Mesenchymal stem cell (in vitro differentiated cells and primary cell): ENCODE data around the gene KATNB1.
A peak's percentile ranks its signal among the peaks of the same experiment; 100 is the strongest.

Experiments
- DNase-seq: peaks from one replicate; pipeline ENCODE4 v3.0.0-alpha.2; 2013
- H2AFZ ChIP-seq: one replicate; pipeline ENCODE4 v1.6.1; 2013; ENCODE audit warnings: low read depth, mild to moderate bottlenecking, control low read depth, inconsistent platforms, low read length, moderate library complexity
- H2AK5ac ChIP-seq: 2 replicates; pipeline ENCODE4 v1.6.1; 2013; ENCODE audit warnings: low read length, moderate library complexity, mild to moderate bottlenecking, inconsistent platforms; ENCODE audit not compliant: severe bottlenecking
- H2BK120ac ChIP-seq: one replicate; pipeline ENCODE4 v1.6.1; 2013; ENCODE audit warnings: low read depth, mild to moderate bottlenecking, inconsistent platforms, low read length, moderate library complexity
- H2BK12ac ChIP-seq, 2 experiments: one replicate each; pipeline ENCODE4 v1.6.1; 2013; ENCODE audit warnings: inconsistent platforms in 2 of 2, low read length in 2 of 2, mild to moderate bottlenecking in 2 of 2, moderate library complexity in 2 of 2, control low read depth in 1 of 2
- H2BK15ac ChIP-seq: one replicate; pipeline ENCODE4 v1.6.1; 2013; ENCODE audit warnings: mild to moderate bottlenecking, low read depth, inconsistent platforms; ENCODE audit not compliant: poor library complexity, severe bottlenecking
- H2BK5ac ChIP-seq: 2 replicates; pipeline ENCODE4 v1.6.1; 2013; ENCODE audit warnings: low read depth, mild to moderate bottlenecking, low read length, control low read depth, inconsistent platforms; ENCODE audit not compliant: poor library complexity, severe bottlenecking
- H3K14ac ChIP-seq, 2 experiments: one replicate each; pipeline ENCODE4 v1.6.1; 2013; ENCODE audit warnings: inconsistent platforms in 2 of 2, low read length in 2 of 2, control low read depth in 1 of 2, mild to moderate bottlenecking in 1 of 2, moderate library complexity in 1 of 2
- H3K18ac ChIP-seq, 2 experiments: one replicate each; pipeline ENCODE4 v1.6.1; 2013; ENCODE audit warnings: inconsistent platforms in 2 of 2, low read length in 2 of 2, control low read depth in 1 of 2, low read depth in 1 of 2, mild to moderate bottlenecking in 1 of 2
- H3K23ac ChIP-seq, 2 experiments: one replicate each; pipeline ENCODE4 v1.6.1; 2013; ENCODE audit warnings: inconsistent platforms in 2 of 2, low read length in 2 of 2, mild to moderate bottlenecking in 2 of 2, moderate library complexity in 2 of 2, control low read depth in 1 of 2
- H3K27ac ChIP-seq: 2 replicates; pipeline ENCODE4 v1.5.1; 2013; ENCODE audit warnings: mild to moderate bottlenecking, moderate library complexity, low read length, control low read depth, inconsistent platforms; ENCODE audit not compliant: poor library complexity, severe bottlenecking
- H3K27me3 ChIP-seq, 2 experiments: 2 replicates each; pipeline versions ENCODE4 v1.6.1 to v1.7.0; 2013; ENCODE audit warnings: low read length in 2 of 2, mild to moderate bottlenecking in 2 of 2, moderate library complexity in 2 of 2, control low read depth in 1 of 2, inconsistent platforms in 1 of 2; ENCODE audit not compliant: control insufficient read depth in 1 of 2, insufficient read depth in 1 of 2
- H3K36me3 ChIP-seq, 2 experiments: 2 replicates each; pipeline versions ENCODE4 v1.6.1 to v1.7.0; 2013; ENCODE audit warnings: low read length in 2 of 2, control low read depth in 1 of 2, inconsistent platforms in 1 of 2, low read depth in 1 of 2, mild to moderate bottlenecking in 1 of 2; ENCODE audit not compliant: insufficient read depth in 2 of 2, control insufficient read depth in 1 of 2
- H3K4ac ChIP-seq, 2 experiments: one replicate each; pipeline ENCODE4 v1.6.1; 2013; ENCODE audit warnings: inconsistent platforms in 2 of 2, low read length in 2 of 2, mild to moderate bottlenecking in 2 of 2, moderate library complexity in 2 of 2, control low read depth in 1 of 2, low read depth in 1 of 2
- H3K4me1 ChIP-seq: 2 replicates; pipeline ENCODE4 v1.6.1; 2013; ENCODE audit warnings: low read depth, low read length, control low read depth; ENCODE audit not compliant: control insufficient read depth, insufficient read depth
- H3K4me2 ChIP-seq: 2 replicates; pipeline ENCODE4 v1.6.1; 2013; ENCODE audit warnings: low read length, mild to moderate bottlenecking, inconsistent platforms; ENCODE audit not compliant: poor library complexity, severe bottlenecking
- H3K4me3 ChIP-seq, 2 experiments: 2 replicates each; pipeline versions ENCODE4 v1.5.1 to v1.7.0; 2013; ENCODE audit warnings: low read length in 2 of 2, mild to moderate bottlenecking in 2 of 2, control low read depth in 1 of 2, low read depth in 1 of 2; ENCODE audit not compliant: insufficient read depth in 1 of 2
- H3K79me1 ChIP-seq: replicated peaks from 2 replicates; pipeline ENCODE4 v1.6.1; 2013; ENCODE audit warnings: mild to moderate bottlenecking, control low read depth, low read length, inconsistent platforms; ENCODE audit not compliant: poor library complexity, severe bottlenecking
- H3K9ac ChIP-seq: 2 replicates; pipeline ENCODE4 v1.7.0; 2013; ENCODE audit warnings: mild to moderate bottlenecking, low read length, moderate library complexity
- H3K9me3 ChIP-seq: 2 replicates; pipeline ENCODE4 v1.7.0; 2013; ENCODE audit warnings: mild to moderate bottlenecking, low read length; ENCODE audit not compliant: control insufficient read depth
- H4K8ac ChIP-seq: one replicate; pipeline ENCODE4 v1.6.1; 2013; ENCODE audit warnings: inconsistent platforms, mild to moderate bottlenecking, low read length, moderate library complexity
- H4K91ac ChIP-seq: one replicate; pipeline ENCODE4 v1.6.1; 2013; ENCODE audit warnings: mild to moderate bottlenecking, low read length, inconsistent platforms
- WGBS: methylation state at CpG from one replicate; pipeline ENCODE4 v1.1.7; 2013; ENCODE audit warnings: mixed read lengths; 5-methylcytosine and 5-hydroxymethylcytosine counted together

Gene KATNB1

GRCh38 chr16:57763285-57764005, 27.9 kb downstream of the KATNB1 start:
- Histone ChIP-seq H2AK5ac (peak overlapping the region; percentile 18), H3K27me3 (no peaks in the 10 kb centered on the region), H3K23ac (no peak overlapping the region), H4K8ac (no peak overlapping the region), H2BK15ac (peak overlapping the region; percentile 71), H2BK120ac (no peak overlapping the region), H3K79me1 (peaks cover 23% of the 10 kb centered on the region), H4K91ac (peak overlapping the region; percentile 53), H3K36me3 (peaks cover 46 to 96% of the 10 kb centered on the region in 2 experiments), H2BK12ac (peak overlapping the region in 1 of 2 experiments; percentile 76), H3K4ac (peak overlapping the region in 1 of 2 experiments; percentile 18), H2AFZ (no peak overlapping the region), H3K4me2 (no peak overlapping the region), H3K9me3 (no peaks in the 10 kb centered on the region), H3K4me3 (no peak overlapping the region), H3K18ac (peak overlapping the region; percentile 6 to 85), H3K4me1 (peaks cover 68% of the 10 kb centered on the region), H2BK5ac (no peak overlapping the region), H3K14ac (no peak overlapping the region), H3K27ac (peak overlapping the region; percentile 28), H3K9ac (no peak overlapping the region)
- WGBS: 96% methylated on average over 14 of the region's 14 CpGs
- no peak for DNase-seq

DNA sequence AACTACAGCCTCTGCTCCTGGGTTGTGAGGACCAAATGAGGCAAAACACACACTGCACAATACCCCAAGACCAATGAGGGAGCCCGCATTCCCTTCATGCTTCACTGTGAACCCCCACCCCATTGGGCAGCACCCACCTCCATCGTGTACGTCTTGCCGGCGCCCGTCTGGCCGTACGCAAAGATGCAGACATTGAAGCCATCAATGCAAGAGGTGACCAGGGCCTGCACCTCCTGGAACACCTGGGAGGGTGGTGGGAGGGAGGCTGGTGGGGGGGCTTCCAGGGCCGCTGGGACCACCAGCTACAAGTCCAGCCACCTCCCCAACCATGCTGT, 28.4 kb downstream of the KATNB1 start:
- Histone ChIP-seq H3K27me3 (no peaks in the 10 kb centered on the region), H2BK120ac (no peak overlapping the region), H3K18ac (peak overlapping the region; percentile 6 to 85), H2BK5ac (no peak overlapping the region), H3K27ac (peak overlapping the region; percentile 5), H2AFZ (no peak overlapping the region), H3K23ac (no peak overlapping the region), H3K4me1 (peaks cover 63% of the 10 kb centered on the region), H3K4me3 (no peak overlapping the region), H2BK15ac (peak overlapping the region; percentile 71), H3K14ac (no peak overlapping the region), H3K4me2 (no peak overlapping the region), H2BK12ac (peak overlapping the region in 1 of 2 experiments; percentile 76), H3K79me1 (peaks cover 23% of the 10 kb centered on the region), H3K36me3 (peaks cover 48 to 94% of the 10 kb centered on the region in 2 experiments), H4K91ac (peak overlapping the region; percentile 53), H3K9ac (no peak overlapping the region), H3K9me3 (no peaks in the 10 kb centered on the region), H4K8ac (no peak overlapping the region), H2AK5ac (no peak overlapping the region), H3K4ac (peak overlapping the region in 1 of 2 experiments; percentile 18)
- DNase-seq: no peak
- 93% methylated on average over 9 of the region's 9 CpGs for WGBS

- H3K36me3 ChIP-seq: peaks cover 49 to 94% of the 10 kb centered on the region in 2 experiments
- H3K14ac ChIP-seq: peak overlapping the region in 1 of 2 experiments; percentile 37
- H3K4me2 ChIP-seq: no peak overlapping the region
- WGBS: 8% methylated on average over 5 of the region's 6 CpGs
- H3K9ac ChIP-seq: peak overlapping the region; percentile 73
- H3K79me1 ChIP-seq: peaks cover 26% of the 10 kb centered on the region
- H4K91ac ChIP-seq: peak overlapping the region; percentile 30
- H2AFZ ChIP-seq: no peak overlapping the region
- no peak overlapping the region for H2BK15ac ChIP-seq
- H2BK120ac ChIP-seq: peak overlapping the region; percentile 42
- no peak overlapping the region for H2BK5ac ChIP-seq
- H3K4me1 ChIP-seq: peaks cover 59% of the 10 kb centered on the region
- H3K18ac ChIP-seq: peak overlapping the region; percentile 4 to 76
- peak overlapping the region in 1 of 2 experiments; percentile 16 for H3K4ac ChIP-seq
- H2BK12ac ChIP-seq: peak overlapping the region; percentile 15 to 59
- peak overlapping the region; percentile 32 for H2AK5ac ChIP-seq
- H3K4me3 ChIP-seq: no peak overlapping the region
- peak; percentile 91 for DNase-seq
- no peaks in the 10 kb centered on the region for H3K27me3 ChIP-seq
- no peak overlapping the region for H3K23ac ChIP-seq
- H3K9me3 ChIP-seq: no peaks in the 10 kb centered on the region
- H3K27ac ChIP-seq: peak overlapping the region; percentile 69
- peak overlapping the region; percentile 50 for H4K8ac ChIP-seq
These were observed 29.0 kb downstream of the KATNB1 start for GRCh38 chr16:57764341-57765159.

GRCh38 chr16:57765160-57765728, 29.7 kb downstream of the KATNB1 start:
- H2AFZ ChIP-seq: no peak overlapping the region

More at GRCh38 chr16:57765160-57765728, 29.7 kb downstream of the KATNB1 start:
- no peak overlapping the region for H3K4me3 ChIP-seq
- no peak overlapping the region for H3K9ac ChIP-seq
- H4K91ac ChIP-seq: no peak overlapping the region
- no peak overlapping the region for H3K4me2 ChIP-seq
- peak overlapping the region; percentile 21 for H2AK5ac ChIP-seq
- peaks cover 33% of the 10 kb centered on the region for H3K79me1 ChIP-seq
- no peak overlapping the region for H3K14ac ChIP-seq
- no peak overlapping the region for H3K23ac ChIP-seq
- peak overlapping the region in 1 of 2 experiments; percentile 59 for H2BK12ac ChIP-seq
- no peak overlapping the region for H2BK15ac ChIP-seq
- WGBS: 96% methylated on average over 17 of the region's 17 CpGs
- peaks cover 59% of the 10 kb centered on the region for H3K4me1 ChIP-seq
- H2BK5ac ChIP-seq: no peak overlapping the region
- H3K27ac ChIP-seq: peak overlapping the region; percentile 8
- H2BK120ac ChIP-seq: no peak overlapping the region
- peak overlapping the region in 1 of 2 experiments; percentile 76 for H3K18ac ChIP-seq
- H3K4ac ChIP-seq: no peak overlapping the region
- no peak for DNase-seq
- no peaks in the 10 kb centered on the region for H3K27me3 ChIP-seq
- H3K9me3 ChIP-seq: no peaks in the 10 kb centered on the region
- H4K8ac ChIP-seq: no peak overlapping the region
- H3K36me3 ChIP-seq: peaks cover 56 to 94% of the 10 kb centered on the region in 2 experiments
